Purkinje cell (primary cell): Measurements from ENCODE around the gene DIRAS1. TPM values are rescaled to one million over a fixed set of nuclear protein-coding genes. Genes with fewer than 3 reads are reported as not detected.

Experiments
- polyA plus RNA-seq: library from polyadenylated mRNA; unstranded; fragments of >200 nt; fragmentation: Nextera tagmentation; gene quantifications from 2 replicates; pipeline ENCODE4 v1.2.1, GENCODE V29; 2014

DIRAS1 gene
- 0.22 and 1.6 TPM in 2 replicates for polyA plus RNA-seq

DNA sequence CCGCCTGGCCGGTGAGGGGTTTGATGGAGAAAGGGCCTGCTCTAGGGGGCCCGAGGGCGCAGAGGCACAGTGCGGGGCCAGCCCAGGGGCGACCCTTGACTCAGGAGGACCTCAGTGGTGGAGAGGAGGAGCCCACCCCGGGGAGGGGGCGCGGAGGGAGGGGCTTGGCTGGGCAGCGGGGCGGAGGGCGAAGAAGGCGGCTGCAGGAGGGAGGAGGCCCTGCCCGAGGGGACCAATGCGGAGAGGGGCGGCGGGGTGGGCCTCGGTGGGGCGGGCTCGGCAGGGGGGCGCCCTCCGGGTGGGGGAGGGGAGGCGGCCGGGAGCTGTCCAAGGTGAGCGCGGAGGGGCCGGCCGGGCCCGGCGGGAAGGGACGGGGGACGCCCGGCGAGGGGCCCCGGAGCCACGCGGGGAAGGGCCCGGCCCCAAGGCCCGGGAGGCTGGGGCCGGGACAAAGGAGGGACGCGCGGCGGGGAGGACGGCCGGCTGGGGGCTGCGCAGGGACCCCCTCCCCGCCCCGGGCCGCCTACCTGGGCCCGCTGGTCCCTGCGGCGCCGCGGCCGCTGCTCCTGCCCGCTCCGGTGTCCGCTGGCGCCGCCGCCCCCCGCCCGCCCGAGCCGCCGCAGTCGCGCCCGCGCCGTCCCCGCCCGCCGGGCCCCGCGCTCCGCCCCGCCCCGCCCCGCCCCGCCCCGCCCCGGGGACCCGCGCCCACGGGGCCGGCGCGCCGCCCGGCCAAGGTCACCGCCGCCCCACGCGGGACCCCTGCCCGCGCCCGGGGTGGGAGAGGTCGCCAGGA, at the start of gene DIRAS1:
Gene DIRAS1, minus strand, starts transcription at position 596 of the 793 bp plus-strand sequence. CDS start 3,566 bp downstream, outside the sequence.

DNA sequence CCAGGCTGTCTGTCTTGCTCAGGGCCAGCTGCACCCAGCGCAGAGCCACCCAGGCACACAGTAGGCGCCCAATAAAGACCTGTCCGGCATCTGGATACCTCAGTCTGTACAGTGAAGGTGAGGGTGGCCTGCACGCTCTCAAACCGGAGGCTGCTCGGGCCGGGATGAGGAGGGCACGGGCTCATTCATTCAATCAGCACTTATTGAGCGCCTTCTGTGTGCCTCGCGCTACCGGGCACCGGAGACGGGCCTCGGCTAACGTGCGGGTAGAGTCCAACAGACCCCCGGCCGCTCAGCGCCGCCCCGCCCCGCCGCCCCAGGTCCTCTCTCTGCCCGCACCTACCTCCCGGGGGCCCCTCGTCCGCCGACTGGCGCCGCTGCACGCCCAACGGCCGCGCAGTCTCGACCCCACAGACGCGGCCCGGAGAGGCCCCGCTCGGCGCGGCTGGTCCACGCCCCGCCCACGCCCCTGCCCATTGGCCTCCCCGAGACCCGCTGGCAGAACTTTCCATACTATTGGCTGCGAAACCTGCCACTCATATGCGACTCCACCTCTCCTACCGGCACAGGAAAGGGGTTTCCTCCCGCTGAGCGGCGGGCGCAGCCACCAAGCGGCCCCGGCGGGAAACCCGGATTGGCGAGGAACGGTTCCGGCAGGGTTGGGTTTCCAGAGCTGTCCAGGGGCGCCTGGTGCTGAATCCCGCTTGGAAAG, 18.6 kb upstream of the DIRAS1 start, which contains the start of gene SLC39A3:
Gene SLC39A3, minus strand, starts transcription at position 416 of the 712 bp plus-strand sequence. CDS start 2,760 bp downstream, outside the sequence.

GRCh38 chr19:2702170-2703076, 18.7 kb downstream of the DIRAS1 start, which contains the start of gene GNG7:
TSS of gene GNG7 (minus strand) at chr19:2702694. CDS start at chr19:2520688, 182,006 bp downstream.

Other genes starting within 250 kb of the DIRAS1 start
- gene GADD45B, start 245.2 kb downstream of the DIRAS1 start, polyA plus RNA-seq, result 0.35 TPM in 2 replicates
- 5.0 and 6.7 TPM in 2 replicates for gene GNG7, start 18.7 kb downstream of the DIRAS1 start, polyA plus RNA-seq
- 1.1 and 1.7 TPM in 2 replicates for gene SLC39A3, start 18.6 kb upstream of the DIRAS1 start, polyA plus RNA-seq
- 1.7 and 2.3 TPM in 2 replicates for gene SGTA, start 61.9 kb upstream of the DIRAS1 start, polyA plus RNA-seq
- 1.5 and 3.0 TPM in 2 replicates for gene THOP1, start 64.1 kb upstream of the DIRAS1 start, polyA plus RNA-seq
- gene ZNF554, start 98.5 kb upstream of the DIRAS1 start, polyA plus RNA-seq, result 3.1 and 3.9 TPM in 2 replicates
- gene ZNF555, start 120.1 kb upstream of the DIRAS1 start, polyA plus RNA-seq, result 1.5 and 2.2 TPM in 2 replicates
- gene ZNF556, start 146.0 kb upstream of the DIRAS1 start, polyA plus RNA-seq, result 0.20 TPM in 1 of 2 replicates, not detected in the other
- gene ZNF57, start 179.6 kb upstream of the DIRAS1 start, polyA plus RNA-seq, result 6.3 and 8.4 TPM in 2 replicates
- gene ZNF77, start 223.6 kb upstream of the DIRAS1 start, polyA plus RNA-seq, result 0.81 and 2.7 TPM in 2 replicates